GM21423 (cell line): ENCODE results near the gene RASA4.
A peak's percentile ranks its signal among the peaks of the same experiment; 100 is the strongest.
"Not testable (repeated sequence)": the region's sequence is repeated elsewhere in the genome, so short reads cannot be mapped to it uniquely, and the experiment has no call there.

Experiments
- ATAC-seq: cut with Tn5 transposase; IDR thresholded peaks from one replicate; pipeline ENCODE4 v1.9.1; 2021; ENCODE audit warnings: mild to moderate bottlenecking, moderate library complexity; ENCODE audit not compliant: unreplicated experiment

RASA4 gene

GRCh38 chr7:102609734-102610133 lies 6.8 kb downstream of the RASA4 start:
- not testable (repeated sequence) for ATAC-seq

GRCh38 chr7:102606848-102607247 lies 9.7 kb downstream of the RASA4 start:
- ATAC-seq = not testable (repeated sequence)

GRCh38 chr7:102604431-102605145 lies 12.0 kb downstream of the RASA4 start:
- ATAC-seq = not testable (repeated sequence)

GRCh38 chr7:102602317-102602716 lies 14.2 kb downstream of the RASA4 start:
- not testable (repeated sequence) for ATAC-seq

- ATAC-seq = not testable (repeated sequence)
These were observed 16.9 kb downstream of the RASA4 start for GRCh38 chr7:102599699-102600098.

GRCh38 chr7:102596036-102596435 lies 20.5 kb downstream of the RASA4 start:
- not testable (repeated sequence) for ATAC-seq

GRCh38 chr7:102593637-102594334 lies 22.8 kb downstream of the RASA4 start:
- peak; percentile 75 for ATAC-seq

GRCh38 chr7:102592477-102593019 lies 24.0 kb downstream of the RASA4 start:
- ATAC-seq = peak; percentile 55

- peak; percentile 23 for ATAC-seq
These were observed 26.7 kb downstream of the RASA4 start for GRCh38 chr7:102589857-102590256.

- not testable (repeated sequence) for ATAC-seq
These were observed 33.1 kb downstream of the RASA4 start for GRCh38 chr7:102583495-102583894.

- ATAC-seq = not testable (repeated sequence)
These were observed 34.8 kb downstream of the RASA4 start for GRCh38 chr7:102581722-102582121.

- not testable (repeated sequence) for ATAC-seq
These were observed 38.1 kb downstream of the RASA4 start for GRCh38 chr7:102578486-102578885.

- ATAC-seq = not testable (repeated sequence)
These were observed 39.0 kb downstream of the RASA4 start for GRCh38 chr7:102577315-102578240.

- ATAC-seq = not testable (repeated sequence)
These were observed 40.2 kb downstream of the RASA4 start for GRCh38 chr7:102576363-102576762.

GRCh38 chr7:102574607-102575006 lies 41.9 kb downstream of the RASA4 start:
- not testable (repeated sequence) for ATAC-seq

GRCh38 chr7:102572261-102573239 lies 44.0 kb downstream of the RASA4 start, which contains the start of gene POLR2J3:
Gene POLR2J3 (minus strand): TSS chr7:102572583. CDS start chr7:102572521, 62 bp downstream.
- peak; percentile 94 for ATAC-seq

- ATAC-seq = not testable (repeated sequence)
These were observed 47.9 kb downstream of the RASA4 start for GRCh38 chr7:102568620-102569019.

- not testable (repeated sequence) for ATAC-seq
These were observed 65.6 kb downstream of the RASA4 start, which contains the start of gene SPDYE2 for GRCh38 chr7:102550808-102551422. Gene SPDYE2 (plus strand): TSS chr7:102551226. CDS start chr7:102553256, 2,030 bp downstream.

- peak; percentile 70 for ATAC-seq
These were observed 70.2 kb downstream of the RASA4 start for GRCh38 chr7:102546353-102546752.
